ENCODE data around the gene DLX4. TPM values are rescaled to one million over a fixed set of nuclear protein-coding genes. Genes with fewer than 3 reads are reported as not detected.

Gene DLX4
- total RNA-seq, 1 donor from 2014 or later = 0.12 TPM

GRCh38 chr17:49973271-49973615 lies 4.3 kb downstream of the DLX4 start:
- DNase-seq (ENCODE audit: low spot score) = no peak
- Mint-ChIP-seq H3K27me3 (ENCODE audit: low read depth) (peaks cover 80% of the 10 kb centered on the region), H3K4me3 (ENCODE audit: unreplicated experiment) (no peak overlapping the region), H3K27ac (ENCODE audit: unreplicated experiment) (no peak overlapping the region), H3K36me3 (ENCODE audit: low read depth) (no peaks in the 10 kb centered on the region), H3K4me1 (ENCODE audit: low read depth) (peaks cover 23% of the 10 kb centered on the region), H3K9me3 (ENCODE audit: low read depth) (no peaks in the 10 kb centered on the region)
- TF ChIP-seq, protein P1, sequence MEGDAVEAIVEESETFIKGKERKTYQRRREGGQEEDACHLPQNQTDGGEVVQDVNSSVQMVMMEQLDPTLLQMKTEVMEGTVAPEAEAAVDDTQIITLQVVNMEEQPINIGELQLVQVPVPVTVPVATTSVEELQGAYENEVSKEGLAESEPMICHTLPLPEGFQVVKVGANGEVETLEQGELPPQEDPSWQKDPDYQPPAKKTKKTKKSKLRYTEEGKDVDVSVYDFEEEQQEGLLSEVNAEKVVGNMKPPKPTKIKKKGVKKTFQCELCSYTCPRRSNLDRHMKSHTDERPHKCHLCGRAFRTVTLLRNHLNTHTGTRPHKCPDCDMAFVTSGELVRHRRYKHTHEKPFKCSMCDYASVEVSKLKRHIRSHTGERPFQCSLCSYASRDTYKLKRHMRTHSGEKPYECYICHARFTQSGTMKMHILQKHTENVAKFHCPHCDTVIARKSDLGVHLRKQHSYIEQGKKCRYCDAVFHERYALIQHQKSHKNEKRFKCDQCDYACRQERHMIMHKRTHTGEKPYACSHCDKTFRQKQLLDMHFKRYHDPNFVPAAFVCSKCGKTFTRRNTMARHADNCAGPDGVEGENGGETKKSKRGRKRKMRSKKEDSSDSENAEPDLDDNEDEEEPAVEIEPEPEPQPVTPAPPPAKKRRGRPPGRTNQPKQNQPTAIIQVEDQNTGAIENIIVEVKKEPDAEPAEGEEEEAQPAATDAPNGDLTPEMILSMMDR (IDR thresholded peaks at IDR 0.05) = no peak

DNA sequence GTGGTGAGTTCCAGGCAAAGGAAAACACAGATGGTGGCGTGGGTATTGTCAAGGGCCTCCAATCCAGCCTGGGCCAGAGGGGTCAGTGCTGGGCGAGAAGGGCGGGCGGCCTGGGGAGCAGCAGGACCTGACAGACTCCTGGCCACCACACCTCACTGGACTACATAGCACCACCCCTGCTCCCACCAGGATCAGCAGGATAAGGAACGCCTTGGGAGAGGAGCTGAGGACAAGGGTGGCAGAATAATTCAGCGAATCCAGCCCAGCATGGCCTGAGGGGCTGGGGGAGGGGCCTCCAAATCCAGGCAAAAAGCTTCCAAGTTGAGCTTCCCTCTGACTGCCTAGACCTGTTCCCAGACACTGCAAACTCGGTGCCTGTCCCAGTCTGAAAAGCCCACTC lies 6.5 kb downstream of the DLX4 start:
- H3K4me1 Mint-ChIP-seq (ENCODE audit: low read depth) = peaks cover 15% of the 10 kb centered on the region
- H3K36me3 Mint-ChIP-seq (ENCODE audit: low read depth) = no peaks in the 10 kb centered on the region
- no peak overlapping the region for H3K4me3 Mint-ChIP-seq (ENCODE audit: unreplicated experiment)
- no peak overlapping the region for H3K27ac Mint-ChIP-seq (ENCODE audit: unreplicated experiment)
- DNase-seq (ENCODE audit: low spot score) = no peak
- peaks cover 72% of the 10 kb centered on the region for H3K27me3 Mint-ChIP-seq (ENCODE audit: low read depth)
- TF ChIP-seq, protein P1 (IDR thresholded peaks at IDR 0.05) = no peak
- H3K9me3 Mint-ChIP-seq (ENCODE audit: low read depth) = no peaks in the 10 kb centered on the region

- Mint-ChIP-seq H3K27ac (ENCODE audit: unreplicated experiment) (no peak overlapping the region), H3K27me3 (ENCODE audit: low read depth) (peaks cover 65% of the 10 kb centered on the region), H3K4me1 (ENCODE audit: low read depth) (peaks cover 11% of the 10 kb centered on the region)
These were observed 7.3 kb downstream of the DLX4 start for GRCh38 chr17:49976163-49976827.

DNA sequence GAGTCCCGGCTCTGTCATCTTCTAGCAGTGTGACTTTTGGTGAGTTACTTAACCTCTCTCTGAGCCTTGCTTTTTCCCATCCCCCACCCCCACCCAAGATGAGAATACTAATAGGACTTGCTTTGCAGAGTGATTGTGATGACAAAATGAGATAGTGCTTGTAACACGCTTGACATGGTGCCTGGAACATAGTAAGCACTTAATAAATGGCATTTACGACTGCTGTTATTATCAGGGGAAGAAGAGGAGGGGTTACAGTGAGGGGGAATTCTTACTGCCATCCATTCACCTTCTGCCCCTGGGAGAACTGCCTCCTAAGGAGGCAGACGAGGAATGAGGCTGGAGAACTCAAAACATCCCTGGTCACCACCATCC lies 7.8 kb downstream of the DLX4 start:
- no peak overlapping the region for H3K27ac Mint-ChIP-seq (ENCODE audit: unreplicated experiment)
- no peaks in the 10 kb centered on the region for H3K36me3 Mint-ChIP-seq (ENCODE audit: low read depth)
- no peak overlapping the region for H3K4me3 Mint-ChIP-seq (ENCODE audit: unreplicated experiment)
- TF ChIP-seq, protein P1 (IDR thresholded peaks at IDR 0.05) = no peak
- H3K9me3 Mint-ChIP-seq (ENCODE audit: low read depth) = no peaks in the 10 kb centered on the region
- H3K4me1 Mint-ChIP-seq (ENCODE audit: low read depth) = peaks cover 6% of the 10 kb centered on the region
- DNase-seq (ENCODE audit: low spot score) = no peak
- peaks cover 59% of the 10 kb centered on the region for H3K27me3 Mint-ChIP-seq (ENCODE audit: low read depth)

More at GRCh38 chr17:49976163-49976827, 7.3 kb downstream of the DLX4 start:
- no peak for DNase-seq (ENCODE audit: low spot score)
- Mint-ChIP-seq H3K36me3 (ENCODE audit: low read depth) (no peaks in the 10 kb centered on the region), H3K4me3 (ENCODE audit: unreplicated experiment) (no peak overlapping the region), H3K9me3 (ENCODE audit: low read depth) (no peaks in the 10 kb centered on the region)
- TF ChIP-seq, protein P1 (IDR thresholded peaks at IDR 0.05) = no peak

DNA sequence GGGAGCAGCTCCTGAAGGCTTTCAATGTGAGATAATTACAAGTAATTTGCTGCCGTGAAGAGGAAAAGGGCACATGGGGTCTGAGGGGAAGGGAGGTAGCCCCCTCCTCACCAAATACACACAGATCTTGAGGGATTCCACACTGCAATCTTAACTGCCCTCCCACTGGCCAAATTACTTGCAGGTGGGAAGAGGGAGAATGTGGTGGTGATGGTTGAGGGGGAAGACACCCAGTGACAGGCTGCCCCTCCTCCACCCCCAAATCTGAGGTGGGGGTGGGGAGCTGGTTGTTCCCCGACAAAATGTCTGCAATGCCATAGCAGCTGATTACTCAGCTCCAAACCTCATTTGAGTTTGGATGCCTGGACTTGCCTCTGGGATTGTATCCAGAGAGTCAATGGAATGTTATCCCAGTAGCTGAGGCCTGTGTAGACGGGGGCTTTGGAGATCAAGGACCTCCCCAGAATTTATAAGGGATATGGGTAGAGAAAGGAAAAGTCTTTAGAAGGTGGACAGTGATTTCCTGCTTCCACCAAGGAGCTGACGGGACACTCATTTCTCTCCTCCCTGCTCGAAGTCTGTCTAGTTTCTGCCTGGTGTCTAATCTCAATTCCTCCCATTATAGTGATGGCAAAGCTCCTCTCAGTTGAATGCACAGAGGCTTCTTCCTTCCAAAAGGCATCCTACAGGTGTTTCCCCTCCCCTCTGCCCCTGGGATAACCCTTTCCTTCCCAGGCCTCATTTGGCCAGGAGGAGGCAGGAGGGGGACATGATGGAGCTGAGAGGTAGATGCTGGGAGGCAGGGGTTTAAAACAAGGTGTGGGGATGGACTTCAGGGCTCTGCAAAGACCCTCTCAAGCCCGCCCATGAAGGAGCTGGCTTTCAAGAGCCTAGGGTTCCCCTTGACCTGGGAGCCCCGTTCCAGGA lies 8.7 kb downstream of the DLX4 start:
- no peak overlapping the region for H3K4me3 Mint-ChIP-seq (ENCODE audit: unreplicated experiment)
- DNase-seq (ENCODE audit: low spot score) = no peak
- peaks cover 58% of the 10 kb centered on the region for H3K27me3 Mint-ChIP-seq (ENCODE audit: low read depth)
- H3K9me3 Mint-ChIP-seq (ENCODE audit: low read depth) = no peaks in the 10 kb centered on the region
- no peak overlapping the region for H3K27ac Mint-ChIP-seq (ENCODE audit: unreplicated experiment)
- TF ChIP-seq, protein P1 (IDR thresholded peaks at IDR 0.05) = no peak
- H3K36me3 Mint-ChIP-seq (ENCODE audit: low read depth) = no peaks in the 10 kb centered on the region
- no peaks in the 10 kb centered on the region for H3K4me1 Mint-ChIP-seq (ENCODE audit: low read depth)

All from chondrocyte (in vitro differentiated cells).